GM12878 (cell line): ENCODE measurements around the gene MAP3K10. TPM values are rescaled to one million over a fixed set of nuclear protein-coding genes. Genes with fewer than 3 reads are reported as not detected.

ENCODE experiments used
- ATAC-seq: fragments of 200-7000 bp; cut with Tn5 transposase; 3 replicates; pipeline ENCODE4 v1.9.1; 2020; ENCODE audit warnings: mild to moderate bottlenecking, moderate library complexity
- BruUV-seq: library from RNA; stranded (reverse); fragments of 400-500 nt; replicated peaks from 2 replicates; lab custom pipeline; 2021; lab: Mats Ljungman, UMichigan
- CTCF ChIA-PET: fragments of 300-600 bp; sonication (Branson Sonifier 250); formaldehyde crosslinking; extraction: SDS; loops from one replicate; lab custom pipeline; 2021; ENCODE audit warnings: inconsistent platforms; lab: Yijun Ruan, JAX
- POLR2A ChIA-PET: fragments of 350-600 bp; formaldehyde crosslinking; extraction: SDS; loops from one replicate; lab custom pipeline; 2021; ENCODE audit warnings: inconsistent platforms; lab: Charles Lee
- RAD21 ChIA-PET: fragments of 300-600 bp; sonication (Branson Sonifier 250); formaldehyde crosslinking; loops from one replicate; lab custom pipeline; 2023; ENCODE audit warnings: antibody characterized with exemption; ENCODE audit not compliant: unreplicated experiment; lab: Charles Lee
- SMC1A ChIA-PET: fragments of 300-600 bp; sonication (Branson Sonifier 250); formaldehyde crosslinking; loops from one replicate; lab custom pipeline; 2023; ENCODE audit not compliant: unreplicated experiment, uncharacterized antibody; lab: Charles Lee
- DNase-seq: peaks from one replicate; pipeline ENCODE4 v3.0.0-alpha.2; 2011; ENCODE audit warnings: low read depth, low spot score
- FAIRE-seq: peaks from 3 replicates; lab custom pipeline; 2011; peaks lifted over from hg19 to GRCh38; lab: Jason Lieb, UNC
- H2AFZ ChIP-seq: 2 replicates; pipeline ENCODE4 v1.6.0; 2011; ENCODE audit warnings: low read depth, low read length, control low read depth; ENCODE audit not compliant: control insufficient read depth
- H3K27ac ChIP-seq: 2 replicates; pipeline ENCODE4 v1.5.1; 2011; ENCODE audit warnings: control low read depth; ENCODE audit not compliant: control insufficient read depth, insufficient read depth
- H3K27me3 ChIP-seq, 2 experiments: replicated peaks in 1 of 2; 2 replicates each; pipeline versions ENCODE4 v1.6.0 to v1.6.1; 2011; ENCODE audit warnings: low read length in 1 of 2; ENCODE audit not compliant: control insufficient read depth in 2 of 2, insufficient read depth in 2 of 2
- H3K36me3 ChIP-seq, 2 experiments: 2 replicates each; pipeline ENCODE4 v1.5.1; 2011; ENCODE audit warnings: low read length in 1 of 2; ENCODE audit not compliant: control insufficient read depth in 2 of 2, insufficient read depth in 2 of 2
- H3K4me1 ChIP-seq: 2 replicates; pipeline ENCODE4 v1.6.1; 2011; ENCODE audit warnings: mild to moderate bottlenecking, low read length, moderate library complexity, mixed read lengths; ENCODE audit not compliant: control insufficient read depth, insufficient read depth
- H3K4me2 ChIP-seq: 2 replicates; pipeline ENCODE4 v1.6.0; 2011; ENCODE audit warnings: control low read depth; ENCODE audit not compliant: control insufficient read depth, insufficient read depth
- H3K4me3 ChIP-seq: fragments of 200-600 bp; sonication (generic); 2 replicates; pipeline ENCODE4 v1.5.1; 2016
- H3K79me2 ChIP-seq: 2 replicates; pipeline ENCODE4 v1.6.0; 2011; ENCODE audit warnings: low read length; ENCODE audit not compliant: control insufficient read depth, insufficient read depth
- H3K9ac ChIP-seq: 2 replicates; pipeline ENCODE4 v1.8.0; 2011; ENCODE audit warnings: low read length, control low read depth, mixed read lengths; ENCODE audit not compliant: control insufficient read depth, insufficient read depth
- H3K9me3 ChIP-seq: replicated peaks from 3 replicates; pipeline ENCODE4 v1.5.1; 2011; ENCODE audit warnings: mild to moderate bottlenecking, low read length; ENCODE audit not compliant: control insufficient read depth, insufficient read depth
- H4K20me1 ChIP-seq: 2 replicates; pipeline ENCODE4 v1.6.0; 2011; ENCODE audit not compliant: control insufficient read depth, insufficient read depth
- EP300 ChIP-seq, 2 experiments: fragments of 150-350 bp in 1 of 2; IDR thresholded peaks; 2 replicates each; pipeline ENCODE4 v1.6.1; 2011 to 2012; ENCODE audit warnings: low read depth in 2 of 2, low read length in 2 of 2, borderline replicate concordance in 1 of 2, improper control_type of control experiment in 1 of 2, inconsistent platforms in 1 of 2; ENCODE audit not compliant: control insufficient read depth in 1 of 2
- HDGF ChIP-seq: fragments of 450-650 bp; IDR thresholded peaks from 2 replicates; pipeline ENCODE4 v1.6.1; 2016; ENCODE audit warnings: antibody characterized with exemption
- NFYB ChIP-seq: IDR thresholded peaks from 2 replicates; pipeline ENCODE4 v1.6.1; 2011; ENCODE audit warnings: low read depth, mild to moderate bottlenecking, low read length, improper control_type of control experiment, moderate library complexity; ENCODE audit not compliant: insufficient read depth
- SKIL ChIP-seq: fragments of 450-650 bp; IDR thresholded peaks from 2 replicates; pipeline ENCODE4 v1.6.1; 2017; ENCODE audit warnings: mild to moderate bottlenecking, low read depth, inconsistent platforms; ENCODE audit not compliant: poor library complexity, severe bottlenecking
- SMAD5 ChIP-seq: IDR thresholded peaks from 2 replicates; pipeline ENCODE4 v1.6.1; 2016; ENCODE audit warnings: antibody characterized with exemption, low read depth
- TARDBP ChIP-seq: IDR thresholded peaks from 2 replicates; pipeline ENCODE4 v1.6.1; 2016; ENCODE audit warnings: borderline replicate concordance
- TCF12 ChIP-seq: IDR thresholded peaks from 2 replicates; pipeline ENCODE4 v1.6.1; 2011; ENCODE audit warnings: low read depth, mild to moderate bottlenecking, low read length
- TCF3 ChIP-seq: IDR thresholded peaks from 2 replicates; pipeline ENCODE4 v1.6.1; 2012; ENCODE audit warnings: low read depth, mild to moderate bottlenecking, low read length, borderline replicate concordance; ENCODE audit not compliant: insufficient read depth
- USF2 ChIP-seq: IDR thresholded peaks from 2 replicates; pipeline ENCODE4 v1.6.1; 2011; ENCODE audit warnings: low read depth, low read length, improper control_type of control experiment, borderline replicate concordance
- YBX1 ChIP-seq: fragments of 450-650 bp; IDR thresholded peaks from 2 replicates; pipeline ENCODE4 v1.6.1; 2016; ENCODE audit warnings: antibody characterized with exemption
- YY1 ChIP-seq: IDR thresholded peaks from 2 replicates; pipeline ENCODE4 v1.6.1; 2011; ENCODE audit warnings: low read depth, mild to moderate bottlenecking, low read length
- WGBS: methylation state at CpG from one replicate; pipeline ENCODE4 v1.1.6; 2016; ENCODE audit warnings: low lambda C conversion rate; ENCODE audit not compliant: insufficient replicate concordance, insufficient coverage; ENCODE audit errors: missing lambda C conversion rate; 5-methylcytosine and 5-hydroxymethylcytosine counted together
- in situ Hi-C: fragments of 300-500 bp; cut with MboI; formaldehyde crosslinking; loops from 9 replicates; pipeline ENCODE4 v1.14.3; 2018; ENCODE audit warnings: mixed read lengths
- intact Hi-C: fragments of 100-400 bp; cut with micrococcal nuclease; formaldehyde crosslinking; loops from one replicate; pipeline ENCODE4 v1.14.2; 2022; ENCODE audit not compliant: unreplicated experiment
- polyA plus RNA-seq, 11 experiments: library from polyadenylated mRNA; depleted of rRNA in 4 of 11; unstranded in 6 of 11; stranded (reverse) in 5 of 11; fragments of >200 nt; fragmentation: Nextera tagmentation in 4 of 11; fragmentation: Illumina TruSeq in 1 of 11; extraction: Ambion mirVana in 4 of 11; extraction: Trizol in 1 of 11; gene quantifications; 1 replicate in 1 of 11; 2 replicates in 10 of 11; pipeline versions ENCODE4 v1.2.1 to v1.2.3, GENCODE V29; 2011 to 2016; ENCODE audit warnings: inconsistent platforms in 2 of 11, missing spikeins in 2 of 11, low read depth in 1 of 11
- total RNA-seq, 4 experiments: library from RNA; depleted of rRNA in 3 of 4; stranded (reverse); fragments of >200 nt in 3 of 4; fragmentation: Illumina TruSeq in 1 of 4; extraction: Trizol in 1 of 4; gene quantifications; 2 replicates each; pipeline versions ENCODE4 v1.2.1 to v1.2.3, GENCODE V29; 2013 to 2021
- TF ChIP-seq, protein P1 (sequence below): fragments of 450-650 bp; IDR thresholded peaks from 2 replicates; pipeline ENCODE4 v1.6.1; 2017; ENCODE audit warnings: borderline replicate concordance
- TF ChIP-seq, protein P2 (sequence below): fragments of 450-650 bp; IDR thresholded peaks from 2 replicates; pipeline ENCODE4 v1.6.1; 2016; ENCODE audit warnings: mild to moderate bottlenecking, moderate library complexity, borderline replicate concordance

MAP3K10 gene
- total and polyA plus RNA-seq, 10 of the 15 experiments (the other 5 are each of a cell fraction or from before 2014, with no cell fraction given): 0.11 to 16.6 (median 2.6) TPM

DNA sequence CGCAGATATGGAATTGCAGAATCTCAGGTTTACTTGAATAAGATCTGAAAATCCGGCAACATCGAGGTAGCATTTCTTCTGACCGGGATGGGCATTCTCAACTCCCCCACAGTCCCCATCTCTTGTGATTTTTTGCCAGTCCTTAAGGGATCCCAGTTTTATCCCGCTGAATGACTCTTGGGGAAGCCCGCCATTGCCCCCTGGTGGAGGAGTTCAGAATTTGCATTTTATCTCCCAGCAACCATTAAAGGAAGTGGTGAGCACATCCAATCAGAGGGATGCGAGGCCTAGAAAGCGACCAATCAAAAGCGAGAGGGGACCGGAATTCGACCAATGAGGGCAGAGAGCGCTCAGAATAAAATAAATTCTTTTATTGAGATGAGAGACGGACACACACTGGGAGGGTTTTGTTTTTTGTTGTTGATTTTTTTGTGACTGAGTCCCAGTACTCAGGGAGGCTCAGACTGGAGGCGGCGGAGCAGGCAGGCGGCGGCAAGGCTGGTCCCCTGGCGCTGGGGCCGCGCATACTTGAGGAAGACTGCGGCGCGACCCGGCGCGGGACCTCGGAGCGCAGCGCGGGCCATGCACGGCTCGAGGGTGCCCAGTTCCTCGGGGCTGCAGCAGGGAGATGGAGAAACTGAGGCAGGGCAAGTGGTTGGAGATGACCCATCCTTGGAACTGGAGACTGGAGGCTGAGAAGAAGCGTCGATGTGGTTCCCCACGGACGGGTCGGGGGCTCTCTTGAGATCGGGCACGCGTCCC is 30.8 kb downstream of the MAP3K10 start:
- Histone ChIP-seq H3K27me3 (peaks cover 1 to 18% of the 10 kb centered on the region in 2 experiments; a peak in 3 of 4 replicates), H2AFZ (no peak overlapping the region), H3K79me2 (no peaks in the 10 kb centered on the region), H3K4me3 (no peak overlapping the region), H3K4me2 (no peak overlapping the region), H3K9me3 (peaks cover 4% of the 10 kb centered on the region; the same call in 1 of the 3 replicates), H3K36me3 (no peaks in the 10 kb centered on the region), H3K9ac (no peak overlapping the region), H4K20me1 (no peaks in the 10 kb centered on the region), H3K27ac (no peak overlapping the region), H3K4me1 (no peaks in the 10 kb centered on the region)
- BruUV-seq: no TSS peak
- FAIRE-seq (peak; percentile 91), DNase-seq (peak; percentile 51), ATAC-seq (peak; percentile 93)
- ChIA-PET CTCF (interaction anchor here (1.4 to 1.5 kb wide), 3 partner anchors 82 to 174 kb away, joined by 3 to 18 read pairs (median 3); no protein-coding TSS in a partner anchor), RAD21 (interaction anchor here (1.7 kb wide), 1 partner anchor 82 kb away, joined by 7 read pairs; no protein-coding TSS in a partner anchor), POLR2A (no interaction called here), SMC1A (interaction anchor here (1.4 kb wide), 2 partner anchors 58 to 82 kb away, joined by 3 to 6 read pairs; no protein-coding TSS in a partner anchor)
- in situ Hi-C loops (loop anchor here (5.0 kb wide), 1 partner anchor 80 kb away; no protein-coding TSS in a partner anchor), intact Hi-C loops (loop anchor here (1.0 kb wide), 1 partner anchor 83 kb away; no protein-coding TSS in a partner anchor)
- 65% methylated on average over 33 of the region's 41 CpGs for WGBS
- TF ChIP-seq YBX1 (no peak), SKIL (no peak), USF2 (no peak), TCF12 (no peak), TARDBP (no peak), YY1 (0 out of 2 replicates have a peak, but pooled peaks have one; percentile 59), TCF3 (no peak), NFYB (peak; percentile 100), HDGF (no peak), EP300 (IDR thresholded peaks at IDR 0.05; ENCODE audit: borderline replicate concordance in 1 of 2, control insufficient read depth in 1 of 2, low read depth in 2 of 2, low read length in 2 of 2) (no peak), SMAD5 (no peak)
- TF ChIP-seq, protein P1, sequence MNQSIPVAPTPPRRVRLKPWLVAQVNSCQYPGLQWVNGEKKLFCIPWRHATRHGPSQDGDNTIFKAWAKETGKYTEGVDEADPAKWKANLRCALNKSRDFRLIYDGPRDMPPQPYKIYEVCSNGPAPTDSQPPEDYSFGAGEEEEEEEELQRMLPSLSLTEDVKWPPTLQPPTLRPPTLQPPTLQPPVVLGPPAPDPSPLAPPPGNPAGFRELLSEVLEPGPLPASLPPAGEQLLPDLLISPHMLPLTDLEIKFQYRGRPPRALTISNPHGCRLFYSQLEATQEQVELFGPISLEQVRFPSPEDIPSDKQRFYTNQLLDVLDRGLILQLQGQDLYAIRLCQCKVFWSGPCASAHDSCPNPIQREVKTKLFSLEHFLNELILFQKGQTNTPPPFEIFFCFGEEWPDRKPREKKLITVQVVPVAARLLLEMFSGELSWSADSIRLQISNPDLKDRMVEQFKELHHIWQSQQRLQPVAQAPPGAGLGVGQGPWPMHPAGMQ: no peak
- TF ChIP-seq, protein P2, sequence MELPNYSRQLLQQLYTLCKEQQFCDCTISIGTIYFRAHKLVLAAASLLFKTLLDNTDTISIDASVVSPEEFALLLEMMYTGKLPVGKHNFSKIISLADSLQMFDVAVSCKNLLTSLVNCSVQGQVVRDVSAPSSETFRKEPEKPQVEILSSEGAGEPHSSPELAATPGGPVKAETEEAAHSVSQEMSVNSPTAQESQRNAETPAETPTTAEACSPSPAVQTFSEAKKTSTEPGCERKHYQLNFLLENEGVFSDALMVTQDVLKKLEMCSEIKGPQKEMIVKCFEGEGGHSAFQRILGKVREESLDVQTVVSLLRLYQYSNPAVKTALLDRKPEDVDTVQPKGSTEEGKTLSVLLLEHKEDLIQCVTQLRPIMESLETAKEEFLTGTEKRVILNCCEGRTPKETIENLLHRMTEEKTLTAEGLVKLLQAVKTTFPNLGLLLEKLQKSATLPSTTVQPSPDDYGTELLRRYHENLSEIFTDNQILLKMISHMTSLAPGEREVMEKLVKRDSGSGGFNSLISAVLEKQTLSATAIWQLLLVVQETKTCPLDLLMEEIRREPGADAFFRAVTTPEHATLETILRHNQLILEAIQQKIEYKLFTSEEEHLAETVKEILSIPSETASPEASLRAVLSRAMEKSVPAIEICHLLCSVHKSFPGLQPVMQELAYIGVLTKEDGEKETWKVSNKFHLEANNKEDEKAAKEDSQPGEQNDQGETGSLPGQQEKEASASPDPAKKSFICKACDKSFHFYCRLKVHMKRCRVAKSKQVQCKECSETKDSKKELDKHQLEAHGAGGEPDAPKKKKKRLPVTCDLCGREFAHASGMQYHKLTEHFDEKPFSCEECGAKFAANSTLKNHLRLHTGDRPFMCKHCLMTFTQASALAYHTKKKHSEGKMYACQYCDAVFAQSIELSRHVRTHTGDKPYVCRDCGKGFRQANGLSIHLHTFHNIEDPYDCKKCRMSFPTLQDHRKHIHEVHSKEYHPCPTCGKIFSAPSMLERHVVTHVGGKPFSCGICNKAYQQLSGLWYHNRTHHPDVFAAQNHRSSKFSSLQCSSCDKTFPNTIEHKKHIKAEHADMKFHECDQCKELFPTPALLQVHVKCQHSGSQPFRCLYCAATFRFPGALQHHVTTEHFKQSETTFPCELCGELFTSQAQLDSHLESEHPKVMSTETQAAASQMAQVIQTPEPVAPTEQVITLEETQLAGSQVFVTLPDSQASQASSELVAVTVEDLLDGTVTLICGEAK: peak; percentile 34; the same call in 1 of the 2 replicates
